HEK293T (cell line): ENCODE measurements around the gene EXOSC3.

Experiments
- CTCF ChIA-PET: fragments of 350-600 bp; formaldehyde crosslinking; extraction: SDS; loops from one replicate; lab custom pipeline; 2021; ENCODE audit warnings: antibody characterized with exemption, inconsistent platforms; lab: Yijun Ruan, JAX
- POLR2A ChIA-PET: fragments of 350-600 bp; formaldehyde crosslinking; extraction: SDS; loops from one replicate; lab custom pipeline; 2020; ENCODE audit warnings: antibody characterized with exemption, inconsistent platforms; lab: Yijun Ruan, JAX
- DNase-seq: peaks from one replicate; pipeline ENCODE4 v3.0.0; 2012; ENCODE audit warnings: mixed read lengths; ENCODE audit errors: extremely low spot score
- ARNT ChIP-seq: fragments of 450-650 bp; IDR thresholded peaks from 2 replicates; pipeline ENCODE4 v1.6.1; 2017; ENCODE audit warnings: mild to moderate bottlenecking
- BHLHE40 ChIP-seq: fragments of 450-650 bp; IDR thresholded peaks from 2 replicates; pipeline ENCODE4 v1.6.1; 2016; ENCODE audit warnings: mild to moderate bottlenecking, moderate library complexity, borderline replicate concordance
- CTBP1 ChIP-seq: fragments of 450-650 bp; IDR thresholded peaks from 2 replicates; pipeline ENCODE4 v1.6.1; 2016; ENCODE audit warnings: borderline replicate concordance
- ELF4 ChIP-seq: fragments of 450-650 bp; IDR thresholded peaks from 2 replicates; pipeline ENCODE4 v1.6.1; 2017; ENCODE audit warnings: antibody characterized with exemption
- FOXA1 ChIP-seq: fragments of 450-650 bp; IDR thresholded peaks from 2 replicates; pipeline ENCODE4 v1.6.1; 2016; ENCODE audit warnings: mild to moderate bottlenecking
- FOXK2 ChIP-seq: fragments of 450-650 bp; IDR thresholded peaks from 2 replicates; pipeline ENCODE4 v1.6.1; 2016; ENCODE audit warnings: mild to moderate bottlenecking
- FOXM1 ChIP-seq: fragments of 450-650 bp; IDR thresholded peaks from 2 replicates; pipeline ENCODE4 v1.6.1; 2017; ENCODE audit warnings: mild to moderate bottlenecking, borderline replicate concordance
- HDGF ChIP-seq: fragments of 450-650 bp; IDR thresholded peaks from 2 replicates; pipeline ENCODE4 v1.6.1; 2017; ENCODE audit warnings: antibody characterized with exemption, borderline replicate concordance
- L3MBTL2 ChIP-seq: fragments of 450-650 bp; conservative IDR thresholded peaks from 2 replicates; pipeline ENCODE4 v1.6.1; 2016; ENCODE audit warnings: mild to moderate bottlenecking
- LEF1 ChIP-seq: fragments of 450-650 bp; IDR thresholded peaks from 2 replicates; pipeline ENCODE4 v1.6.1; 2017; ENCODE audit warnings: mild to moderate bottlenecking, borderline replicate concordance
- NFRKB ChIP-seq: fragments of 450-650 bp; IDR thresholded peaks from 2 replicates; pipeline ENCODE4 v1.6.1; 2016; ENCODE audit warnings: mild to moderate bottlenecking, moderate library complexity
- PKNOX1 ChIP-seq: fragments of 450-650 bp; IDR thresholded peaks from 2 replicates; pipeline ENCODE4 v1.6.1; 2016
- SP1 ChIP-seq: fragments of 450-650 bp; IDR thresholded peaks from 2 replicates; pipeline ENCODE4 v1.6.1; 2017
- SUZ12 ChIP-seq: fragments of 450-650 bp; IDR thresholded peaks from 2 replicates; pipeline ENCODE4 v1.6.1; 2016; ENCODE audit warnings: mild to moderate bottlenecking
- TARDBP ChIP-seq: fragments of 450-650 bp; IDR thresholded peaks from 2 replicates; pipeline ENCODE4 v1.6.1; 2016
- ZNF384 ChIP-seq: fragments of 450-650 bp; IDR thresholded peaks from 2 replicates; pipeline ENCODE4 v1.6.1; 2016

The EXOSC3 gene

GRCh38 chr9:37800631-37801286, 15.9 kb upstream of the EXOSC3 start, which contains the start of gene DCAF10:
Gene DCAF10 (plus strand): TSS chr9:37800797. CDS start chr9:37800867, 70 bp downstream.
- ChIA-PET POLR2A (interaction anchor here (0.6 to 2.5 kb wide), 5 partner anchors 8 to 47 kb away, joined by 3 to 19 read pairs (median 3); partner anchors contain the start of genes EXOSC3 and TRMT10B), CTCF (no interaction called here)
- TF ChIP-seq ARNT: peak; percentile 28; the same call in 1 of the 2 replicates
- peak; percentile 8 for TF ChIP-seq L3MBTL2
- TF ChIP-seq LEF1: peak; percentile 23; the same call in 1 of the 2 replicates
- no peak for TF ChIP-seq SP1
- no peak for TF ChIP-seq NFRKB
- peak; percentile 96 for TF ChIP-seq CTBP1
- no peak for TF ChIP-seq ZNF384
- TF ChIP-seq FOXK2: no peak
- peak; percentile 50 for TF ChIP-seq PKNOX1
- TF ChIP-seq BHLHE40: no peak
- TF ChIP-seq TARDBP: no peak; the same call in 1 of the 2 replicates
- no peak for TF ChIP-seq FOXA1
- TF ChIP-seq HDGF: no peak
- peak; percentile 71; the same call in 1 of the 2 replicates for TF ChIP-seq FOXM1
- TF ChIP-seq SUZ12: no peak
- TF ChIP-seq ELF4: peak; percentile 67; the same call in 1 of the 2 replicates
- DNase-seq: peak; percentile 81

DNA sequence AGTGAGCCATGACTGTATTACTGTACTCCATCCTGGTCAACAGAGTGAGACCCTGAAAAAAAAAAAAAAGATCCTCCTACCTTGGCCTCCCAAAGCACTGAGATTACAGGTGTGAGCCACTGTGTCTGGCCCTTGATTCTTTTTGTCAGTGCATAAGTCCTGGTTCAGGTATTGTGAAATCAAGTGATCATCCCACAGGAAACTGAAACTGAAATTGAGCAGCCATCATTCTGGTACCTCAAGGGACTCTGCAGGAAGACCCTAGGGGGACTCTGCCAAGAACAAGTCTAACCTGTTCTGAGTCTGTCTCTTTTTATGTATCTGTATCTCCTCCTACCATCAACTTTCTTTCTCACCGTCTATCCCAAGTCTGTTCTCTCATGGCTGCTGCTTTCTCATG, 13.8 kb upstream of the EXOSC3 start:
- no peak for DNase-seq
- POLR2A ChIA-PET: no interaction called here
- no peak for TF ChIP-seq FOXM1
- no peak for TF ChIP-seq ZNF384
- no peak for TF ChIP-seq ARNT
- TF ChIP-seq FOXK2: no peak
- no peak for TF ChIP-seq SP1
- CTCF ChIA-PET: no interaction called here

GRCh38 chr9:37796232-37796631, 11.4 kb upstream of the EXOSC3 start:
- no peak for DNase-seq
- POLR2A ChIA-PET: interaction anchor here (1.6 kb wide), 1 partner anchor 11 kb away, joined by 7 read pairs; the partner anchor contains the start of gene EXOSC3
- TF ChIP-seq FOXK2 (no peak), LEF1 (no peak), ELF4 (no peak), SUZ12 (no peak), BHLHE40 (no peak), FOXA1 (no peak), HDGF (no peak), CTBP1 (no peak), ARNT (no peak)
- CTCF ChIA-PET: no interaction called here

GRCh38 chr9:37792122-37792521, 7.3 kb upstream of the EXOSC3 start:
- no peak for DNase-seq
- TF ChIP-seq SUZ12 (no peak), ELF4 (no peak), TARDBP (no peak), CTBP1 (no peak), FOXK2 (no peak), PKNOX1 (no peak), FOXM1 (no peak)
- CTCF ChIA-PET: no interaction called here
- POLR2A ChIA-PET: no interaction called here

- POLR2A ChIA-PET: no interaction called here
- no peak for DNase-seq
- TF ChIP-seq ZNF384: no peak
- CTCF ChIA-PET: no interaction called here
Observed at GRCh38 chr9:37790096-37790495, 5.2 kb upstream of the EXOSC3 start.

- ChIA-PET CTCF (no interaction called here), POLR2A (no interaction called here)
Observed at GRCh38 chr9:37788332-37788731, 3.5 kb upstream of the EXOSC3 start.

GRCh38 chr9:37787059-37787458, 2.2 kb upstream of the EXOSC3 start:
- ChIA-PET POLR2A (no interaction called here), CTCF (no interaction called here)
- no peak for TF ChIP-seq CTBP1
- TF ChIP-seq FOXM1: no peak
- no peak for DNase-seq

More at GRCh38 chr9:37788332-37788731, 3.5 kb upstream of the EXOSC3 start:
- TF ChIP-seq BHLHE40 (no peak), FOXK2 (no peak), ARNT (no peak), FOXA1 (no peak), SP1 (no peak)
- DNase-seq: no peak

DNA sequence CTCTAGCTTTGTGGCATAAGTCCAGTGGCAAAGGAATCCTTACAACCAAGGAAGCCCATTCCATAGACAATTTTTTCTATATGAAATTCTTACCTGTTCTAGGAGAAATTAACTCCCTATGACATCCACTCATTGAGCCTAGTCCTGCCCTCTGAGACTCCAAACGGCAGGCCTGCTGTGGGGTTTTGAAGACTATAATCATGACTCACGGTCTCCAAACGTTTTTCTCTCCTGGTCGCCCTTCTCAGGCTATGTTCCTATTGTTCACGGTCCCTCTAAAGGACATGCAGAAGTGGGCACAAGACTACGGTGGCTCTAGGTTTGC, 611 bp downstream of the EXOSC3 start:
- DNase-seq: no peak
- ChIA-PET POLR2A (interaction anchor here (1.2 to 2.8 kb wide), 2 partner anchors 10 to 16 kb away, joined by 8 to 19 read pairs; partner anchors contain the start of gene DCAF10), CTCF (interaction anchor here (1.1 kb wide), 1 partner anchor 13 kb away, joined by 4 read pairs; no protein-coding TSS in a partner anchor)
- TF ChIP-seq NFRKB: no peak
- TF ChIP-seq FOXK2: no peak
- TF ChIP-seq ZNF384: no peak
- no peak for TF ChIP-seq CTBP1
- no peak for TF ChIP-seq L3MBTL2
- TF ChIP-seq LEF1: no peak
- TF ChIP-seq TARDBP: no peak
- TF ChIP-seq PKNOX1: no peak
- TF ChIP-seq SP1: no peak
- TF ChIP-seq HDGF: no peak
- no peak for TF ChIP-seq SUZ12
- no peak for TF ChIP-seq BHLHE40
